ENCODE results near the gene GPR37. TPM values are rescaled to one million over a fixed set of nuclear protein-coding genes. Genes with fewer than 3 reads are reported as not detected.

The GPR37 gene
- total RNA-seq, 1 experiment from 2014 or later = 1.6 TPM

DNA sequence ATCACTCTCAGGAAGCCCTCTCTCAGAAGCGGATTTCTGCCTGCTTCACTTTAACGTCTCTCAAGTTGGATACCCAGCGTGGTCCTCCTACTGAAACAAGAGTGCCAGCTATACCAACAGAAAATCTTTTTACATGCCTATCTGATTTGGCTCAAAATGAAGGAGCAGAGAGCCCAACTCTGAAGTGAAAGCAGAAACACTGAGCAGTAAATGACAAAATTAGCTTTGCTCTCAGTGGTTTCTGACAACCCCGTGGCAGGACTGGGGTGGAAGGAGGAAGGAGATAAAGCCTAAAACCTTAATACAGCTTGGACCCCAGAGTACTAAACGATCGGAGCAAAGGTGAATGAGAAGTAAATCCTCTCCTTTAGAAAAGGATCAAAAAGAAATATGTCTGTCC is 25.1 kb upstream of the GPR37 start:
- Histone ChIP-seq H2BK20ac (ENCODE audit: low read depth, low read length, poor library complexity, severe bottlenecking) (no peak overlapping the region), H2AFZ (ENCODE audit: low read length) (no peak overlapping the region), H3K79me1 (ENCODE audit: insufficient read depth, low read depth, low read length, poor library complexity, severe bottlenecking) (no peaks in the 10 kb centered on the region), H4K8ac (replicated peaks; ENCODE audit: insufficient read length, low read depth, low read length) (no peak overlapping the region), H4K20me1 (ENCODE audit: control insufficient read depth, insufficient read depth, insufficient read length) (no peaks in the 10 kb centered on the region), H3K79me2 (ENCODE audit: insufficient read depth, low read length) (no peaks in the 10 kb centered on the region), H3K9ac (ENCODE audit: extremely low read depth, insufficient read length, low read length) (no peak overlapping the region), H3T11ph (ENCODE audit: low read length) (no peak overlapping the region), H3K56ac (ENCODE audit: insufficient read length, low read depth, low read length) (no peak overlapping the region), H3K14ac (ENCODE audit: insufficient read depth, low read length) (no peak overlapping the region), H3K4me1 (ENCODE audit: insufficient read depth, low read length) (no peaks in the 10 kb centered on the region), H3K9me3 (ENCODE audit: control insufficient read depth, low read depth, low read length) (no peaks in the 10 kb centered on the region), H2BK15ac (ENCODE audit: low read depth, low read length) (no peak overlapping the region), H2BK120ac (ENCODE audit: low read depth, low read length, poor library complexity, severe bottlenecking) (no peak overlapping the region), H2BK5ac (ENCODE audit: insufficient read length, low read length) (no peak overlapping the region), H2BK12ac (ENCODE audit: insufficient read length, low read depth, low read length) (no peak overlapping the region), H3K4me2 (ENCODE audit: insufficient read depth, insufficient read length, low read length) (no peak overlapping the region), H3K23me2 (ENCODE audit: insufficient read length, low read depth, low read length, poor library complexity, severe bottlenecking) (no peaks in the 10 kb centered on the region), H3K27me3 (ENCODE audit: insufficient read depth, low read length) (no peaks in the 10 kb centered on the region), H3K4ac (ENCODE audit: low read depth, low read length) (no peak overlapping the region), H3K18ac (ENCODE audit: insufficient read length, low read depth, low read length) (no peak overlapping the region), H4K5ac (ENCODE audit: insufficient read length, low read depth, low read length) (no peak overlapping the region), H2AK5ac (ENCODE audit: insufficient read length, low read length) (no peak overlapping the region), H4K91ac (ENCODE audit: insufficient read length, low read depth, low read length) (no peak overlapping the region), H3K27ac (ENCODE audit: insufficient read length, low read depth, low read length) (no peak overlapping the region), H3K23ac (ENCODE audit: insufficient read length, low read depth, low read length) (no peak overlapping the region)
- WGBS (ENCODE audit: extremely low coverage, insufficient read length, low lambda C conversion rate) = no CpG with 5 or more reads among the region's 6 CpGs
- Mint-ChIP-seq H3K27me3 (ENCODE audit: low read depth) (no peaks in the 10 kb centered on the region), H3K27ac (no peak overlapping the region), H3K9me3 (no peaks in the 10 kb centered on the region), H3K4me3 (no peak overlapping the region), H3K36me3 (ENCODE audit: insufficient read depth in 1 of 3, low read depth in 3 of 3) (no peaks in the 10 kb centered on the region), H3K4me1 (peaks cover 0 to 2% of the 10 kb centered on the region in 2 experiments; a peak in 2 of 4 replicates)
- TF ChIP-seq, protein P1, sequence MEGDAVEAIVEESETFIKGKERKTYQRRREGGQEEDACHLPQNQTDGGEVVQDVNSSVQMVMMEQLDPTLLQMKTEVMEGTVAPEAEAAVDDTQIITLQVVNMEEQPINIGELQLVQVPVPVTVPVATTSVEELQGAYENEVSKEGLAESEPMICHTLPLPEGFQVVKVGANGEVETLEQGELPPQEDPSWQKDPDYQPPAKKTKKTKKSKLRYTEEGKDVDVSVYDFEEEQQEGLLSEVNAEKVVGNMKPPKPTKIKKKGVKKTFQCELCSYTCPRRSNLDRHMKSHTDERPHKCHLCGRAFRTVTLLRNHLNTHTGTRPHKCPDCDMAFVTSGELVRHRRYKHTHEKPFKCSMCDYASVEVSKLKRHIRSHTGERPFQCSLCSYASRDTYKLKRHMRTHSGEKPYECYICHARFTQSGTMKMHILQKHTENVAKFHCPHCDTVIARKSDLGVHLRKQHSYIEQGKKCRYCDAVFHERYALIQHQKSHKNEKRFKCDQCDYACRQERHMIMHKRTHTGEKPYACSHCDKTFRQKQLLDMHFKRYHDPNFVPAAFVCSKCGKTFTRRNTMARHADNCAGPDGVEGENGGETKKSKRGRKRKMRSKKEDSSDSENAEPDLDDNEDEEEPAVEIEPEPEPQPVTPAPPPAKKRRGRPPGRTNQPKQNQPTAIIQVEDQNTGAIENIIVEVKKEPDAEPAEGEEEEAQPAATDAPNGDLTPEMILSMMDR (conservative IDR thresholded peaks at IDR 0.05) = no peak
- DNase-seq = no peak

Measured in H9 (cell line).